ENCODE measurements around the gene ADGRD2.

The ADGRD2 gene

GRCh38 chr9:124472770-124473169 lies 22.5 kb downstream of the ADGRD2 start:
- H3K27me3 Mint-ChIP-seq, result peaks cover 30 to 88% of the 10 kb centered on the region in 2 donors
- H3K36me3 Mint-ChIP-seq (ENCODE audit: insufficient read depth), result peaks cover 3% of the 10 kb centered on the region
- H3K4me1 Mint-ChIP-seq (ENCODE audit: low read depth in 2 of 2), result no peaks in the 10 kb centered on the region
- H3K27ac Mint-ChIP-seq, result no peak overlapping the region
- no peak overlapping the region for H3K4me3 Mint-ChIP-seq
- no peaks in the 10 kb centered on the region for H3K9me3 Mint-ChIP-seq
- DNase-seq (no peak), ATAC-seq (replicated peaks) (no peak)

- no peaks in the 10 kb centered on the region for H3K4me1 Mint-ChIP-seq (ENCODE audit: low read depth in 2 of 2)
- DNase-seq (no peak), ATAC-seq (replicated peaks) (no peak)
- H3K27ac Mint-ChIP-seq, result no peak overlapping the region
- H3K27me3 Mint-ChIP-seq, result peaks cover 33 to 87% of the 10 kb centered on the region in 2 donors
- H3K4me3 Mint-ChIP-seq, result no peak overlapping the region
- peaks cover 3% of the 10 kb centered on the region for H3K36me3 Mint-ChIP-seq (ENCODE audit: insufficient read depth)
- no peaks in the 10 kb centered on the region for H3K9me3 Mint-ChIP-seq
These were observed 23.1 kb downstream of the ADGRD2 start for GRCh38 chr9:124473310-124473709.

GRCh38 chr9:124474151-124474550 lies 23.9 kb downstream of the ADGRD2 start:
- Mint-ChIP-seq H3K27me3 (peaks cover 33 to 87% of the 10 kb centered on the region in 2 donors), H3K9me3 (no peaks in the 10 kb centered on the region), H3K27ac (no peak overlapping the region), H3K4me1 (ENCODE audit: low read depth in 2 of 2) (no peaks in the 10 kb centered on the region), H3K36me3 (ENCODE audit: insufficient read depth) (peaks cover 3% of the 10 kb centered on the region), H3K4me3 (no peak overlapping the region)
- no peak for DNase-seq
- no peak for ATAC-seq (replicated peaks)

GRCh38 chr9:124475158-124475867 lies 25.1 kb downstream of the ADGRD2 start:
- peaks cover 39 to 93% of the 10 kb centered on the region in 2 donors for H3K27me3 Mint-ChIP-seq
- H3K4me1 Mint-ChIP-seq (ENCODE audit: low read depth in 2 of 2), result peaks cover 0 to 5% of the 10 kb centered on the region in 2 donors
- ATAC-seq (replicated peaks) (no peak), DNase-seq (no peak)
- peaks cover 3% of the 10 kb centered on the region for H3K36me3 Mint-ChIP-seq (ENCODE audit: insufficient read depth)
- H3K9me3 Mint-ChIP-seq, result no peaks in the 10 kb centered on the region
- H3K4me3 Mint-ChIP-seq, result no peak overlapping the region
- H3K27ac Mint-ChIP-seq, result no peak overlapping the region

- Mint-ChIP-seq H3K4me3 (no peak overlapping the region), H3K27me3 (peaks cover 40 to 88% of the 10 kb centered on the region in 2 donors), H3K9me3 (no peaks in the 10 kb centered on the region), H3K4me1 (ENCODE audit: low read depth in 2 of 2) (peaks cover 0 to 5% of the 10 kb centered on the region in 2 donors), H3K36me3 (ENCODE audit: insufficient read depth) (no peaks in the 10 kb centered on the region), H3K27ac (no peak overlapping the region)
- DNase-seq (no peak), ATAC-seq (replicated peaks) (no peak)
These were observed 25.8 kb downstream of the ADGRD2 start for GRCh38 chr9:124475868-124476690.

- ATAC-seq (replicated peaks), result no peak
- H3K27ac Mint-ChIP-seq, result no peak overlapping the region
- no peaks in the 10 kb centered on the region for H3K9me3 Mint-ChIP-seq
- H3K4me1 Mint-ChIP-seq (ENCODE audit: low read depth in 2 of 2), result peaks cover 0 to 5% of the 10 kb centered on the region in 2 donors
- no peaks in the 10 kb centered on the region for H3K36me3 Mint-ChIP-seq (ENCODE audit: insufficient read depth)
- no peak overlapping the region for H3K4me3 Mint-ChIP-seq
- no peak for DNase-seq
- peaks cover 36 to 77% of the 10 kb centered on the region in 2 donors for H3K27me3 Mint-ChIP-seq
These were observed 27.0 kb downstream of the ADGRD2 start for GRCh38 chr9:124477211-124477647.

- peaks cover 0 to 5% of the 10 kb centered on the region in 2 donors for H3K4me1 Mint-ChIP-seq (ENCODE audit: low read depth in 2 of 2)
- H3K4me3 Mint-ChIP-seq, result no peak overlapping the region
- DNase-seq (no peak), ATAC-seq (replicated peaks) (no peak)
- no peaks in the 10 kb centered on the region for H3K36me3 Mint-ChIP-seq (ENCODE audit: insufficient read depth)
- no peak overlapping the region for H3K27ac Mint-ChIP-seq
- H3K27me3 Mint-ChIP-seq, result peaks cover 34 to 71% of the 10 kb centered on the region in 2 donors
- no peaks in the 10 kb centered on the region for H3K9me3 Mint-ChIP-seq
These were observed 27.5 kb downstream of the ADGRD2 start for GRCh38 chr9:124477648-124478285.

GRCh38 chr9:124478354-124478753 lies 28.1 kb downstream of the ADGRD2 start:
- Mint-ChIP-seq H3K27me3 (peaks cover 33 to 71% of the 10 kb centered on the region in 2 donors), H3K36me3 (ENCODE audit: insufficient read depth) (no peaks in the 10 kb centered on the region), H3K4me1 (ENCODE audit: low read depth in 2 of 2) (peaks cover 0 to 5% of the 10 kb centered on the region in 2 donors), H3K9me3 (peaks cover 0 to 5% of the 10 kb centered on the region in 2 donors), H3K4me3 (no peak overlapping the region), H3K27ac (no peak overlapping the region)
- DNase-seq (no peak), ATAC-seq (replicated peaks) (no peak)

GRCh38 chr9:124479371-124479770 lies 29.1 kb downstream of the ADGRD2 start:
- no peak for ATAC-seq (replicated peaks)
- no peak overlapping the region for H3K27ac Mint-ChIP-seq
- H3K27me3 Mint-ChIP-seq, result peaks cover 28 to 61% of the 10 kb centered on the region in 2 donors
- H3K4me3 Mint-ChIP-seq, result no peak overlapping the region
- H3K36me3 Mint-ChIP-seq (ENCODE audit: insufficient read depth), result no peaks in the 10 kb centered on the region
- DNase-seq, result no peak
- peaks cover 0 to 11% of the 10 kb centered on the region in 2 donors for H3K9me3 Mint-ChIP-seq
- peaks cover 0 to 5% of the 10 kb centered on the region in 2 donors for H3K4me1 Mint-ChIP-seq (ENCODE audit: low read depth in 2 of 2)

GRCh38 chr9:124479947-124480620 lies 29.8 kb downstream of the ADGRD2 start:
- Mint-ChIP-seq H3K36me3 (ENCODE audit: insufficient read depth) (no peaks in the 10 kb centered on the region), H3K9me3 (peaks cover 0 to 11% of the 10 kb centered on the region in 2 donors), H3K27me3 (peaks cover 26 to 54% of the 10 kb centered on the region in 2 donors), H3K4me3 (no peak overlapping the region), H3K4me1 (ENCODE audit: low read depth in 2 of 2) (peaks cover 0 to 5% of the 10 kb centered on the region in 2 donors), H3K27ac (no peak overlapping the region)
- DNase-seq (no peak), ATAC-seq (replicated peaks) (no peak)

GRCh38 chr9:124480621-124480981 lies 30.4 kb downstream of the ADGRD2 start:
- H3K4me3 Mint-ChIP-seq, result no peak overlapping the region
- H3K36me3 Mint-ChIP-seq (ENCODE audit: insufficient read depth), result no peaks in the 10 kb centered on the region
- DNase-seq, result no peak
- H3K9me3 Mint-ChIP-seq, result peaks cover 0 to 11% of the 10 kb centered on the region in 2 donors
- peaks cover 22 to 53% of the 10 kb centered on the region in 2 donors for H3K27me3 Mint-ChIP-seq
- H3K27ac Mint-ChIP-seq, result no peak overlapping the region
- peaks cover 0 to 5% of the 10 kb centered on the region in 2 donors for H3K4me1 Mint-ChIP-seq (ENCODE audit: low read depth in 2 of 2)
- no peak for ATAC-seq (replicated peaks)

- H3K36me3 Mint-ChIP-seq (ENCODE audit: insufficient read depth), result no peaks in the 10 kb centered on the region
- ATAC-seq (replicated peaks) (no peak), DNase-seq (no peak)
- peaks cover 22 to 53% of the 10 kb centered on the region in 2 donors for H3K27me3 Mint-ChIP-seq
- no peak overlapping the region for H3K27ac Mint-ChIP-seq
- peaks cover 0 to 5% of the 10 kb centered on the region in 2 donors for H3K4me1 Mint-ChIP-seq (ENCODE audit: low read depth in 2 of 2)
- peaks cover 0 to 11% of the 10 kb centered on the region in 2 donors for H3K9me3 Mint-ChIP-seq
- H3K4me3 Mint-ChIP-seq, result no peak overlapping the region
These were observed 30.9 kb downstream of the ADGRD2 start for GRCh38 chr9:124481115-124481514.

GRCh38 chr9:124482431-124483031 lies 32.3 kb downstream of the ADGRD2 start:
- ATAC-seq (replicated peaks) (no peak), DNase-seq (no peak)
- peaks cover 0 to 11% of the 10 kb centered on the region in 2 donors for H3K9me3 Mint-ChIP-seq
- H3K27ac Mint-ChIP-seq, result no peak overlapping the region
- H3K36me3 Mint-ChIP-seq (ENCODE audit: insufficient read depth), result no peaks in the 10 kb centered on the region
- peaks cover 0 to 5% of the 10 kb centered on the region in 2 donors for H3K4me1 Mint-ChIP-seq (ENCODE audit: low read depth in 2 of 2)
- H3K27me3 Mint-ChIP-seq, result peaks cover 17 to 51% of the 10 kb centered on the region in 2 donors
- no peak overlapping the region for H3K4me3 Mint-ChIP-seq

Measured in effector memory CD8-positive, alpha-beta T cell (primary cell).